Endodermal cell (in vitro differentiated cells): ENCODE results near the gene GYPC. TPM values are rescaled to one million over a fixed set of nuclear protein-coding genes. Genes with fewer than 3 reads are reported as not detected.
A peak's percentile ranks its signal among the peaks of the same experiment; 100 is the strongest.

Experiments
- DNase-seq: peaks from one replicate; pipeline ENCODE4 v3.0.0-alpha.2; 2017
- H3K27ac ChIP-seq: 2 replicates; pipeline ENCODE4 v1.5.1; 2013; ENCODE audit warnings: mild to moderate bottlenecking, low read depth, low read length, moderate library complexity
- H3K27me3 ChIP-seq: 2 replicates; pipeline ENCODE4 v1.6.1; 2013; ENCODE audit warnings: mild to moderate bottlenecking, low read length, moderate library complexity; ENCODE audit not compliant: insufficient read depth, control insufficient read depth, poor library complexity, severe bottlenecking
- H3K36me3 ChIP-seq: 2 replicates; pipeline ENCODE4 v1.7.0; 2013; ENCODE audit warnings: mild to moderate bottlenecking, low read length, moderate library complexity; ENCODE audit not compliant: control insufficient read depth, insufficient read depth
- H3K4me1 ChIP-seq: one replicate; pipeline ENCODE4 v1.7.0; 2013; ENCODE audit warnings: low read length; ENCODE audit not compliant: control insufficient read depth, insufficient read depth
- H3K4me3 ChIP-seq: 2 replicates; pipeline ENCODE4 v1.5.1; 2013; ENCODE audit warnings: mild to moderate bottlenecking, low read length, moderate library complexity
- H3K9ac ChIP-seq: 2 replicates; pipeline ENCODE4 v1.6.1; 2013; ENCODE audit warnings: mild to moderate bottlenecking, low read length, moderate library complexity; ENCODE audit not compliant: poor library complexity, severe bottlenecking; ENCODE audit errors: extremely low read depth
- H3K9me3 ChIP-seq: 2 replicates; pipeline ENCODE4 v1.6.1; 2013; ENCODE audit warnings: mild to moderate bottlenecking, low read length, moderate library complexity; ENCODE audit not compliant: control insufficient read depth
- H3K27ac Mint-ChIP-seq: 2 replicates; pipeline ENCODE4 v1.8.0; 2020; ENCODE audit warnings: mixed read lengths
- H3K27me3 Mint-ChIP-seq: 2 replicates; pipeline ENCODE4 v1.8.0; 2021; ENCODE audit warnings: mild to moderate bottlenecking, mixed read lengths; ENCODE audit not compliant: insufficient read depth
- H3K36me3 Mint-ChIP-seq: 2 replicates; pipeline ENCODE4 v1.8.0; 2020; ENCODE audit warnings: low read depth, mixed read lengths
- H3K4me1 Mint-ChIP-seq: 2 replicates; pipeline ENCODE4 v1.8.0; 2020; ENCODE audit warnings: mixed read lengths
- H3K4me3 Mint-ChIP-seq: 2 replicates; pipeline ENCODE4 v1.8.0; 2020; ENCODE audit warnings: mild to moderate bottlenecking, moderate library complexity, mixed read lengths
- H3K9me3 Mint-ChIP-seq: 2 replicates; pipeline ENCODE4 v1.8.0; 2020; ENCODE audit warnings: mild to moderate bottlenecking, mixed read lengths
- WGBS, 2 experiments: methylation state at CpG; one replicate each; pipeline versions ENCODE4 v1.1.5 to v1.1.7; 2013; ENCODE audit warnings: missing lambda C conversion rate in 2 of 2, mixed read lengths in 1 of 2; ENCODE audit not compliant: insufficient coverage in 1 of 2, insufficient read length in 1 of 2; 5-methylcytosine and 5-hydroxymethylcytosine counted together
- total RNA-seq, 2 donors: library from RNA; stranded (reverse); fragmentation: NEBNext Ultra II Directional in 1 of 2; extraction: Animal tissue kit (Norgen Biotek cat#: 25700) in 1 of 2; gene quantifications; 2 replicates in 1 of 2; 3 replicates in 1 of 2; pipeline ENCODE4 v1.2.1, GENCODE V29; 2021
- TF ChIP-seq, protein P1 (sequence below): fragments of 200-600 bp; sonication (generic); conservative IDR thresholded peaks from 2 replicates; pipeline ENCODE4 v1.5.0; 2021; ENCODE audit warnings: antibody characterized with exemption, mild to moderate bottlenecking

The GYPC gene
- total RNA-seq, 2 donors from 2014 or later = 15.3 to 23.2 TPM

DNA sequence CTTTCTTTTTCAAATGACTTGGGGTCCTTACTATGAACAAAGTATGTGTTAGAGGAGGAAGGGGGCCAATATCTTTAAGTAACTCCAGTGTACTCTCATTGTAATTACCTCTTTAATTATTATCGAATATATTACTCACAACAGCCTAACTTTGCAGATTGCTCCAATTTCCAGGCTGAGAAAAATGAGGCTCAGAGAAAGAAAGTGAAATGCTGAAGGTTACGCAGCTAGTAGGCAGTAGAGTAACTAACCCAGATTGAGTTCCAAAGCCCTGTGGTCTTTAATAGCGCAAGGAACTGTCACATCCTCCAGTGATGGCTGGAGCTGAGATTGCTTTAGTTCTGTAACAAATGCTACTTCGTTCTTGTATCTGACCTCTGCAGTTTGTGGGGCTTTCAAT lies 2.2 kb upstream of the GYPC start:
- H3K36me3 Mint-ChIP-seq = no peaks in the 10 kb centered on the region
- Histone ChIP-seq H3K4me3 (no peak overlapping the region), H3K9me3 (no peaks in the 10 kb centered on the region), H3K9ac (no peak overlapping the region), H3K27ac (no peak overlapping the region), H3K4me1 (peaks cover 11% of the 10 kb centered on the region), H3K27me3 (peaks cover 5% of the 10 kb centered on the region), H3K36me3 (no peaks in the 10 kb centered on the region)
- no peak overlapping the region for H3K27ac Mint-ChIP-seq
- DNase-seq = no peak
- WGBS, 2 experiments = 89 to 90% methylated on average over 3 to 4 of the region's 4 CpGs
- TF ChIP-seq, protein P1, sequence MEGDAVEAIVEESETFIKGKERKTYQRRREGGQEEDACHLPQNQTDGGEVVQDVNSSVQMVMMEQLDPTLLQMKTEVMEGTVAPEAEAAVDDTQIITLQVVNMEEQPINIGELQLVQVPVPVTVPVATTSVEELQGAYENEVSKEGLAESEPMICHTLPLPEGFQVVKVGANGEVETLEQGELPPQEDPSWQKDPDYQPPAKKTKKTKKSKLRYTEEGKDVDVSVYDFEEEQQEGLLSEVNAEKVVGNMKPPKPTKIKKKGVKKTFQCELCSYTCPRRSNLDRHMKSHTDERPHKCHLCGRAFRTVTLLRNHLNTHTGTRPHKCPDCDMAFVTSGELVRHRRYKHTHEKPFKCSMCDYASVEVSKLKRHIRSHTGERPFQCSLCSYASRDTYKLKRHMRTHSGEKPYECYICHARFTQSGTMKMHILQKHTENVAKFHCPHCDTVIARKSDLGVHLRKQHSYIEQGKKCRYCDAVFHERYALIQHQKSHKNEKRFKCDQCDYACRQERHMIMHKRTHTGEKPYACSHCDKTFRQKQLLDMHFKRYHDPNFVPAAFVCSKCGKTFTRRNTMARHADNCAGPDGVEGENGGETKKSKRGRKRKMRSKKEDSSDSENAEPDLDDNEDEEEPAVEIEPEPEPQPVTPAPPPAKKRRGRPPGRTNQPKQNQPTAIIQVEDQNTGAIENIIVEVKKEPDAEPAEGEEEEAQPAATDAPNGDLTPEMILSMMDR = no peak
- H3K4me3 Mint-ChIP-seq = no peak overlapping the region
- H3K4me1 Mint-ChIP-seq = peaks cover 36% of the 10 kb centered on the region
- no peaks in the 10 kb centered on the region for H3K9me3 Mint-ChIP-seq
- H3K27me3 Mint-ChIP-seq = peaks cover 23% of the 10 kb centered on the region

- H3K36me3 Mint-ChIP-seq = no peaks in the 10 kb centered on the region
- H3K27ac Mint-ChIP-seq = no peak overlapping the region
- Histone ChIP-seq H3K9me3 (no peaks in the 10 kb centered on the region), H3K27me3 (peaks cover 5% of the 10 kb centered on the region), H3K4me1 (peaks cover 11% of the 10 kb centered on the region), H3K4me3 (no peak overlapping the region), H3K9ac (no peak overlapping the region), H3K27ac (peak overlapping the region; percentile 85), H3K36me3 (no peaks in the 10 kb centered on the region)
- no peak for DNase-seq
- WGBS, 2 experiments = 84 to 86% methylated on average over 6 to 7 of the region's 7 CpGs
- TF ChIP-seq, protein P1 = no peak
- no peaks in the 10 kb centered on the region for H3K9me3 Mint-ChIP-seq
- H3K4me3 Mint-ChIP-seq = peak overlapping the region; percentile 65
- peaks cover 42% of the 10 kb centered on the region for H3K4me1 Mint-ChIP-seq
- H3K27me3 Mint-ChIP-seq = peaks cover 23% of the 10 kb centered on the region
Observed at GRCh38 chr2:126655051-126655450, 907 bp upstream of the GYPC start.

DNA sequence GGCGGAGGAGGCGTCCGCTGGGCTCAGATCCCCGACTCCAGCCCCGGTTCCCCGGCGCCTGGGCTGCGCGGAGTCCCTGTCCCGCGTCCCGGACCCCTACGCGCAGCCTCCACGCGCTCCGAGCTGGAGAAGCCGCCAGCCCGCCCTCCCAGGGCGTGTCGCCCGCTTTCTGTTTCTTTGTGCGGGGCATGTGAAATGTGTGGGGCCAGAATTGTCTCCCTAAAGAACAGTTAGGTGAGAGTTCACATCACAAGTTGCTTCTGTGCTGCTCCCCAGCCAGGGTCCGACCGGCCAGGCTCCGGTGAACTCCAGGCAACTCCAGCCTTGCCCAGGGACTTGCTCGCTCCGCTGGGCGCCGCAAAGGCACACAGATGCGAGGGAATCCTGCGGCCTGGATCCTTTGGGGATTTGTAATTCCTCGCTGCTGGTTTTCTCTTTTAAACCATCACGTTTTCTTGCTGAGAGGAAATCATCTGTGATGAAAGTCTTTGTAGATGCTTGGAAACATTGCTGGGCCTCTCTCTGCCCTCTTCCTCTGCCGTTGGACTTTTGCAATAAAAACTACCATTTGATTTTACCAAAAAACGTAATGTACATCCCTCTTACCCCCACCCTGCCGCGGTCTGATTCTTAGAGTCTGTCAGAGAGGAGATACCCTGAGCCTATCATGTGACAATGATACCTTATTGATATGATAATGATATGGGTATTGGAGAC lies 631 bp downstream of the GYPC start:
- TF ChIP-seq, protein P1 = no peak
- H3K36me3 Mint-ChIP-seq = no peaks in the 10 kb centered on the region
- DNase-seq = peak; percentile 88
- Histone ChIP-seq H3K9ac (peak overlapping the region; percentile 38), H3K9me3 (no peaks in the 10 kb centered on the region), H3K4me3 (peak overlapping the region; percentile 75), H3K27ac (peak overlapping the region; percentile 85), H3K4me1 (peaks cover 11% of the 10 kb centered on the region), H3K27me3 (peaks cover 5% of the 10 kb centered on the region), H3K36me3 (no peaks in the 10 kb centered on the region)
- peaks cover 39% of the 10 kb centered on the region for H3K4me1 Mint-ChIP-seq
- H3K27me3 Mint-ChIP-seq = peaks cover 23% of the 10 kb centered on the region
- peak overlapping the region; percentile 65 for H3K4me3 Mint-ChIP-seq
- WGBS, 2 experiments = 3 to 7% methylated on average over 17 to 38 of the region's 38 CpGs
- peak overlapping the region; percentile 18 for H3K27ac Mint-ChIP-seq
- H3K9me3 Mint-ChIP-seq = no peaks in the 10 kb centered on the region
